ENCODE data around the gene PLEK2. TPM values are rescaled to one million over a fixed set of nuclear protein-coding genes. Genes with fewer than 3 reads are reported as not detected.

The PLEK2 gene
- total RNA-seq, 5 donors from 2014 or later (not counting 1 experiment from before 2014, with no cell fraction given), result 0.79 to 4.0 (median 3.5) TPM

Other genes starting within 250 kb of the PLEK2 start
- under 1 TPM in 1 of 5 donors, not detected in 4; 0.19 TPM for gene GARIN2, start 222.7 kb downstream of the PLEK2 start, total RNA-seq
- 10 to 100 TPM; 12.0 to 14.9 (median 14.1) TPM for gene PALS1, start 170.7 kb downstream of the PLEK2 start, total RNA-seq
- gene ATP6V1D, start 52.4 kb downstream of the PLEK2 start, total RNA-seq, result 10 to 100 TPM; 20.9 to 31.1 (median 24.5) TPM
- 10 to 100 TPM; 38.8 to 66.0 (median 57.0) TPM for gene EIF2S1, start 51.8 kb downstream of the PLEK2 start, total RNA-seq
- 10 to 100 TPM; 19.0 to 41.7 (median 32.3) TPM for gene TMEM229B, start 76.6 kb upstream of the PLEK2 start, total RNA-seq
- gene PLEKHH1, start 121.1 kb upstream of the PLEK2 start, total RNA-seq, result 1 to 10 TPM in 1 of 5 donors, under 1 TPM in 4; 0.20 to 1.0 (median 0.58) TPM
- gene PIGH, start 188.1 kb upstream of the PLEK2 start, total RNA-seq, result 10 to 100 TPM; 28.7 to 46.8 (median 35.1) TPM
- gene ARG2, start 207.8 kb upstream of the PLEK2 start, total RNA-seq, result 1 to 10 TPM in 3 of 5 donors, under 1 TPM in 2; 0.62 to 2.6 (median 1.1) TPM

All from T-cell (primary cell).